Ureter (tissue), 1 donor: ENCODE results near the gene MVK. TPM values are rescaled to one million over a fixed set of nuclear protein-coding genes. Genes with fewer than 3 reads are reported as not detected.

Source experiments
- DNase-seq: peaks from one replicate; pipeline ENCODE4 v3.0.0-alpha.2; 2020; ENCODE audit warnings: low spot score
- total RNA-seq: library from RNA; stranded (reverse); gene quantifications from one replicate; pipeline ENCODE4 v1.2.4, GENCODE V29; 2023
- donor health status: DM: yes; HTN: yes; CAD: no.

The MVK gene
- total RNA-seq, 1 donor from 2014 or later, result 44.0 TPM

- DNase-seq, result no peak
Measured at GRCh38 chr12:109545826-109546225, 27.8 kb upstream of the MVK start.

- DNase-seq, result no peak
Measured at GRCh38 chr12:109547286-109547685, 26.3 kb upstream of the MVK start.

- no peak for DNase-seq
Measured at GRCh38 chr12:109548258-109548657, 25.3 kb upstream of the MVK start.

GRCh38 chr12:109549613-109550270 lies 23.9 kb upstream of the MVK start:
- DNase-seq, result no peak

GRCh38 chr12:109550281-109550680 lies 23.3 kb upstream of the MVK start:
- no peak for DNase-seq

GRCh38 chr12:109551108-109551507 lies 22.5 kb upstream of the MVK start:
- DNase-seq, result no peak

- no peak for DNase-seq
Measured at GRCh38 chr12:109552971-109553370, 20.6 kb upstream of the MVK start.

GRCh38 chr12:109553483-109553882 lies 20.1 kb upstream of the MVK start:
- no peak for DNase-seq

- DNase-seq, result no peak
Measured at GRCh38 chr12:109553906-109554500, 19.6 kb upstream of the MVK start.

GRCh38 chr12:109554761-109555160 lies 18.8 kb upstream of the MVK start:
- no peak for DNase-seq

- no peak for DNase-seq
Measured at GRCh38 chr12:109555431-109556315, 17.9 kb upstream of the MVK start.

GRCh38 chr12:109557200-109557599 lies 16.4 kb upstream of the MVK start:
- DNase-seq, result no peak

GRCh38 chr12:109557805-109558204 lies 15.8 kb upstream of the MVK start:
- DNase-seq, result no peak

- no peak for DNase-seq
Measured at GRCh38 chr12:109558374-109559199, 15.0 kb upstream of the MVK start.

- DNase-seq, result no peak
Measured at GRCh38 chr12:109559200-109559505, 14.4 kb upstream of the MVK start.

GRCh38 chr12:109559601-109560000 lies 14.0 kb upstream of the MVK start:
- DNase-seq, result no peak

GRCh38 chr12:109560867-109561710 lies 12.5 kb upstream of the MVK start:
- no peak for DNase-seq

- DNase-seq, result no peak
Measured at GRCh38 chr12:109561711-109562030, 11.9 kb upstream of the MVK start.

GRCh38 chr12:109562871-109563270 lies 10.7 kb upstream of the MVK start:
- DNase-seq, result no peak

- no peak for DNase-seq
Measured at GRCh38 chr12:109563291-109564284, 10.0 kb upstream of the MVK start.
